Endothelial cell of umbilical vein (primary cell): Measurements from ENCODE around the gene CDC26. TPM values are rescaled to one million over a fixed set of nuclear protein-coding genes. Genes with fewer than 3 reads are reported as not detected.

ENCODE experiments used
- BruUV-seq: library from RNA; stranded (reverse); fragments of 400-500 nt; replicated peaks from 2 replicates; lab custom pipeline; 2021; lab: Mats Ljungman, UMichigan
- CTCF ChIA-PET: fragments of 300-600, 350-600 bp; sonication (Branson Sonifier 250); formaldehyde crosslinking; loops from one replicate; lab custom pipeline; 2021; ENCODE audit warnings: antibody characterized with exemption, inconsistent platforms; lab: Charles Lee
- POLR2A ChIA-PET: fragments of 300-600, 350-600 bp; sonication (Branson Sonifier 250); formaldehyde crosslinking; loops from one replicate; lab custom pipeline; 2021; ENCODE audit warnings: antibody characterized with exemption, inconsistent platforms; lab: Charles Lee
- DNase-seq: peaks from one replicate; pipeline ENCODE4 v3.0.0-alpha.2; 2011; ENCODE audit warnings: low read depth, low spot score
- FAIRE-seq: peaks from 2 replicates; lab custom pipeline; 2011; peaks lifted over from hg19 to GRCh38; lab: Jason Lieb, UNC
- H2AFZ ChIP-seq: 2 replicates; pipeline ENCODE4 v1.6.0; 2012; ENCODE audit warnings: low read depth, low read length, control low read depth, inconsistent platforms
- H3K27ac ChIP-seq: 2 replicates; pipeline ENCODE4 v1.5.1; 2011; ENCODE audit warnings: low read depth, mild to moderate bottlenecking, control low read depth, low read length, moderate library complexity; ENCODE audit not compliant: insufficient read depth
- H3K27me3 ChIP-seq, 2 experiments: 2 replicates each; pipeline versions ENCODE4 v1.6.0 to v1.6.1; 2011; ENCODE audit warnings: low read length in 2 of 2, mixed read lengths in 1 of 2; ENCODE audit not compliant: control insufficient read depth in 2 of 2, insufficient read depth in 2 of 2
- H3K36me3 ChIP-seq, 2 experiments: 2 replicates in 1 of 2; 3 replicates in 1 of 2; pipeline ENCODE4 v1.5.1; 2011; ENCODE audit warnings: low read length in 2 of 2, mild to moderate bottlenecking in 1 of 2, moderate library complexity in 1 of 2; ENCODE audit not compliant: control insufficient read depth in 2 of 2, insufficient read depth in 2 of 2; ENCODE audit errors: extremely low read depth in 1 of 2
- H3K4me1 ChIP-seq: 3 replicates; pipeline ENCODE4 v1.5.1; 2011; ENCODE audit warnings: mild to moderate bottlenecking, low read length; ENCODE audit not compliant: control insufficient read depth, insufficient read depth; ENCODE audit errors: extremely low read depth
- H3K4me2 ChIP-seq: 2 replicates; pipeline ENCODE4 v1.6.1; 2011; ENCODE audit warnings: low read length, control low read depth, mixed read lengths; ENCODE audit not compliant: insufficient read depth
- H3K4me3 ChIP-seq, 3 experiments: fragments of 200-600 bp in 1 of 3; sonication (generic), shearing (Covaris generic) in 1 of 3; replicated peaks in 1 of 3; 2 replicates each; pipeline ENCODE4 v1.5.1; 2011 to 2016; ENCODE audit warnings: control low read depth in 3 of 3, low read length in 3 of 3, mild to moderate bottlenecking in 2 of 3, inconsistent platforms in 1 of 3, low read depth in 1 of 3, moderate library complexity in 1 of 3; ENCODE audit not compliant: insufficient read depth in 1 of 3
- H3K79me2 ChIP-seq: 2 replicates; pipeline ENCODE4 v1.6.0; 2012; ENCODE audit warnings: low read length, inconsistent platforms; ENCODE audit not compliant: control insufficient read depth, insufficient read depth
- H3K9ac ChIP-seq: replicated peaks from 2 replicates; pipeline ENCODE3; 2011; ENCODE audit warnings: low read length, control low read depth; ENCODE audit not compliant: insufficient read depth; ENCODE audit errors: extremely low read depth
- H3K9me1 ChIP-seq: replicated peaks from 3 replicates; pipeline ENCODE4 v1.6.0; 2011; ENCODE audit warnings: mild to moderate bottlenecking, low read length; ENCODE audit not compliant: control insufficient read depth, insufficient read depth; ENCODE audit errors: extremely low read depth
- H3K9me3 ChIP-seq: replicated peaks from 2 replicates; pipeline ENCODE4 v1.5.1; 2012; ENCODE audit warnings: low read length, inconsistent platforms; ENCODE audit not compliant: control insufficient read depth, insufficient read depth
- H4K20me1 ChIP-seq: replicated peaks from 2 replicates; pipeline ENCODE3; 2011; ENCODE audit warnings: mild to moderate bottlenecking, low read length; ENCODE audit not compliant: control insufficient read depth, insufficient read depth; ENCODE audit errors: extremely low read depth
- EZH2 ChIP-seq: IDR thresholded peaks from 2 replicates; pipeline ENCODE4 v1.6.1; 2012; ENCODE audit warnings: borderline replicate concordance, low read depth, mild to moderate bottlenecking, moderate library complexity, low read length, inconsistent platforms; ENCODE audit not compliant: severe bottlenecking
- FOS ChIP-seq: IDR thresholded peaks from 2 replicates; pipeline ENCODE4 v1.6.1; 2011; ENCODE audit warnings: mild to moderate bottlenecking, low read length, moderate library complexity, borderline replicate concordance; ENCODE audit not compliant: insufficient read depth
- GATA2 ChIP-seq: IDR thresholded peaks from 2 replicates; pipeline ENCODE4 v1.7.0; 2011; ENCODE audit warnings: low read depth, mild to moderate bottlenecking, moderate library complexity, mixed read lengths, low read length; ENCODE audit not compliant: insufficient read length, insufficient read depth
- JUN ChIP-seq: IDR thresholded peaks from 2 replicates; pipeline ENCODE4 v1.6.1; 2011; ENCODE audit warnings: borderline replicate concordance, low read depth; ENCODE audit not compliant: insufficient read length, insufficient read depth
- MYC ChIP-seq: IDR thresholded peaks from one replicate; pipeline ENCODE4 v1.6.1; 2011; ENCODE audit warnings: mild to moderate bottlenecking, low read depth, low read length
- POLR2A ChIP-seq: IDR thresholded peaks from 2 replicates; pipeline ENCODE4 v1.6.1; 2012; ENCODE audit warnings: low read depth, mild to moderate bottlenecking, control low read depth, low read length
- POLR2AphosphoS5 ChIP-seq: IDR thresholded peaks from 2 replicates; pipeline ENCODE4 v1.6.1; 2012; ENCODE audit warnings: low read depth, mild to moderate bottlenecking, control low read depth, low read length, moderate library complexity; ENCODE audit not compliant: insufficient read depth
- dilution Hi-C: fragments of 300-500 bp; cut with MboI; formaldehyde crosslinking; loops from one replicate; pipeline ENCODE4 v1.15.0; 2019; ENCODE audit warnings: low sequenced_read_pairs; ENCODE audit not compliant: extremely low pct_ligation_motif_present
- intact Hi-C: fragments of 100-400 bp; cut with micrococcal nuclease; formaldehyde crosslinking; loops from one replicate; pipeline ENCODE4 v1.10.0; 2022
- polyA plus RNA-seq, 4 experiments: library from polyadenylated mRNA; depleted of rRNA in 3 of 4; stranded (reverse) in 3 of 4; unstranded in 1 of 4; fragments of >200 nt; gene quantifications; 2 replicates each; pipeline versions ENCODE4 v1.2.1 to v1.2.3, GENCODE V29; 2011 to 2012; ENCODE audit warnings: missing spikeins in 1 of 4
- total RNA-seq: library from RNA; stranded (reverse); gene quantifications from 2 replicates; pipeline ENCODE4 v1.2.3, GENCODE V29; 2021
- TF ChIP-seq, protein P1 (sequence below): IDR thresholded peaks from 2 replicates; pipeline ENCODE4 v1.6.1; 2011; ENCODE audit not compliant: insufficient read depth, insufficient read length
- TF ChIP-seq, protein P2 (sequence below), 2 donors: IDR thresholded peaks; 1 replicate in 1 of 2; 2 replicates in 1 of 2; pipeline ENCODE4 v1.5.1; 2011; ENCODE audit warnings: low read length in 2 of 2, mild to moderate bottlenecking in 2 of 2, moderate library complexity in 2 of 2, control low read depth in 1 of 2, inconsistent platforms in 1 of 2, low read depth in 1 of 2; ENCODE audit not compliant: insufficient read depth in 1 of 2; ENCODE audit errors: extremely low read depth in 1 of 2

CDC26 gene
- total and polyA plus RNA-seq, 2 donors (not counting 3 experiments of a cell fraction or from before 2014, with no cell fraction given), result 25.7 to 36.9 TPM

DNA sequence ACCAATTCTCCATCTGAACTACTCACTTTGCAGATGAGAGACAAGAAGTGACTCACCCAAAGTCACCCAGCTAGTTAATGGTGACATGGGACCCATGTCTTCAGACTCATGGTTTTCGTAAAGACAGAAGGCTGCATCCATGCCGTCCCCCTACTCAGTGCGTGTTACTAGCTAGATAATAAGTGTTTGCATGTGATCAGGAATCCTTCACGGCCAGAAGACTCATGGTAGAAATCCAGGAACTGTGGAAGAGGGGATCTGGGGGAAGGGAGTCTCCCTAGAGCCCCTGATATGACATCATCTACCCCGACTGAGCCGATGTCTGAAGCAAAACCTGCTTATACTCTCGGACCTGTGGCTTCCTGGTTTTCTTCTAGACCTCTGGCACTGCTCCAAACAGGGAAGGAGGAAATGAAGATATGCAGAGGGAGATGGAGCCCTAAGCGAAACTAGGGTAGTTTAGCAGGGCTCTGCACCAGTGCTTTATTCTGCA is 24.5 kb upstream of the CDC26 start:
- Histone ChIP-seq H3K9me3 (no peaks in the 10 kb centered on the region), H2AFZ (no peak overlapping the region), H3K27me3 (peaks cover 3 to 8% of the 10 kb centered on the region in 2 experiments), H3K4me2 (peak overlapping the region; percentile 30), H3K4me3 (no peak overlapping the region), H3K36me3 (no peaks in the 10 kb centered on the region), H3K4me1 (peaks cover 3% of the 10 kb centered on the region), H3K79me2 (no peaks in the 10 kb centered on the region), H3K9me1 (no peaks in the 10 kb centered on the region), H3K9ac (no peak overlapping the region), H3K27ac (no peak overlapping the region), H4K20me1 (no peaks in the 10 kb centered on the region)
- TF ChIP-seq POLR2AphosphoS5 (no peak), JUN (peak; percentile 27)
- intact Hi-C loops (no loop called here), dilution Hi-C loops (no loop called here)
- POLR2A ChIA-PET, result no interaction called here
- peak; percentile 43 for DNase-seq
- BruUV-seq, result no TSS peak
- CTCF ChIA-PET, result no interaction called here
- peak; percentile 82 for FAIRE-seq

DNA sequence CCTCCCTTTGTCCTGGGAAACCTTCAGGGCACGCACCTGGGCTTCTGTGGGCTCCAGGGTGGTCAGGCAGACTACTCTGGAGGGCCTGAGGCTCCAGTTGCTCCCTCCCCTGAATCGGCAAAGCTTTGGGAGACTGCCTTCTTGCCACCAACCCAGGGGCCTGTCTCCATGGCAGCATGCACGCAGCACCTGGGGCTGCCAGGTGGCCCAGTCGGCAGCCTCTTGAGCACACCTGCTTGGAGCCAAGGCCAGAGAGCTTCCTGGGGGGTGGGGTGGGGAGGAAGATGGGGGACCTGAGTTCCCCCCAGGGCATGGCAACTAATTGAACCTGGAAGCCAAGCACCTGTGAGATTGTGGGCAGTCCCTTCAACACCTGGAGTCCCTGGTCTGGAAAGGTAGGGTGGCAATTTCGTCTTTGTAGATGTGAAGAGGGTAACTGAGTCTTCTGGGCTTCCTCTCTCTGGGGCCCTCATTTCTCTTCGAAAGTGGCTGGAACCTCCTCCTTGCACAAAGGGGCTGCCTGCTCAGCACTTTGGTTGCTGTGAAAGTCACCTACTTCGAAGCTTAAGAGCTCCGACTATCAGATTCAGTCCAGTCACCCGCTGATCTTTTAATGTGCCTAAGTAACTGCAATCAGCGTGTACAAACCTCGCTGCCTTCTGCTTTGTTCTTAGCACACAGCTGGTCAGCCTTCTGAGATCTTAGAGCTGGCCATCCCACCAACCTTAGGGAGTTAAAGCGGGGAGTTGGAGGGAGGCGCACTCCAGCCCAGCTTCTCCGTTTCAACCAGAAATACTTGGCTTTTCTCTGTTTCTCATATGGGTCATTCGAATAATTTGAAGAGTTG is 23.8 kb upstream of the CDC26 start:
- Histone ChIP-seq H3K27ac (no peak overlapping the region), H2AFZ (no peak overlapping the region), H3K9me3 (no peaks in the 10 kb centered on the region), H3K36me3 (no peaks in the 10 kb centered on the region), H3K4me3 (no peak overlapping the region), H3K4me1 (peaks cover 3% of the 10 kb centered on the region), H3K27me3 (peaks cover 3 to 8% of the 10 kb centered on the region in 2 experiments), H4K20me1 (no peaks in the 10 kb centered on the region), H3K9me1 (no peaks in the 10 kb centered on the region), H3K4me2 (no peak overlapping the region), H3K9ac (no peak overlapping the region), H3K79me2 (no peaks in the 10 kb centered on the region)
- dilution Hi-C loops, result no loop called here
- ChIA-PET CTCF (no interaction called here), POLR2A (no interaction called here)
- DNase-seq (no peak), FAIRE-seq (no peak)
- TF ChIP-seq, protein P1, sequence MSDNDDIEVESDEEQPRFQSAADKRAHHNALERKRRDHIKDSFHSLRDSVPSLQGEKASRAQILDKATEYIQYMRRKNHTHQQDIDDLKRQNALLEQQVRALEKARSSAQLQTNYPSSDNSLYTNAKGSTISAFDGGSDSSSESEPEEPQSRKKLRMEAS, result no peak
- TF ChIP-seq POLR2A (no peak), EZH2 (no peak), GATA2 (no peak), MYC (no peak), FOS (no peak), POLR2AphosphoS5 (no peak), JUN (no peak)
- TF ChIP-seq, protein P2, sequence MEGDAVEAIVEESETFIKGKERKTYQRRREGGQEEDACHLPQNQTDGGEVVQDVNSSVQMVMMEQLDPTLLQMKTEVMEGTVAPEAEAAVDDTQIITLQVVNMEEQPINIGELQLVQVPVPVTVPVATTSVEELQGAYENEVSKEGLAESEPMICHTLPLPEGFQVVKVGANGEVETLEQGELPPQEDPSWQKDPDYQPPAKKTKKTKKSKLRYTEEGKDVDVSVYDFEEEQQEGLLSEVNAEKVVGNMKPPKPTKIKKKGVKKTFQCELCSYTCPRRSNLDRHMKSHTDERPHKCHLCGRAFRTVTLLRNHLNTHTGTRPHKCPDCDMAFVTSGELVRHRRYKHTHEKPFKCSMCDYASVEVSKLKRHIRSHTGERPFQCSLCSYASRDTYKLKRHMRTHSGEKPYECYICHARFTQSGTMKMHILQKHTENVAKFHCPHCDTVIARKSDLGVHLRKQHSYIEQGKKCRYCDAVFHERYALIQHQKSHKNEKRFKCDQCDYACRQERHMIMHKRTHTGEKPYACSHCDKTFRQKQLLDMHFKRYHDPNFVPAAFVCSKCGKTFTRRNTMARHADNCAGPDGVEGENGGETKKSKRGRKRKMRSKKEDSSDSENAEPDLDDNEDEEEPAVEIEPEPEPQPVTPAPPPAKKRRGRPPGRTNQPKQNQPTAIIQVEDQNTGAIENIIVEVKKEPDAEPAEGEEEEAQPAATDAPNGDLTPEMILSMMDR (IDR thresholded peaks at IDR 0.05; ENCODE audit: extremely low read depth in 1 of 2, insufficient read depth in 1 of 2, low read depth in 1 of 2, low read length in 2 of 2), result no peak
- intact Hi-C loops, result no loop called here
- BruUV-seq, result no TSS peak
